H1 (cell line): ENCODE data around the gene ITPR3. TPM values are rescaled to one million over a fixed set of nuclear protein-coding genes. Genes with fewer than 3 reads are reported as not detected.

Experiments
- CTCF ChIA-PET: fragments of 300-600 bp; sonication (Branson Sonifier 250); formaldehyde crosslinking; loops from one replicate; lab custom pipeline; 2021; ENCODE audit not compliant: partially characterized antibody; lab: Charles Lee
- POLR2A ChIA-PET: fragments of 300-600 bp; sonication (Branson Sonifier 250); formaldehyde crosslinking; loops from one replicate; lab custom pipeline; 2021; ENCODE audit warnings: inconsistent platforms; ENCODE audit not compliant: partially characterized antibody; lab: Charles Lee
- DNase-seq, 2 experiments: peaks; one replicate each; pipeline versions ENCODE4 v3.0.0 to v3.0.0-alpha.2; 2010 to 2022; ENCODE audit warnings: low spot score in 2 of 2, low read depth in 1 of 2, mixed read lengths in 1 of 2
- FAIRE-seq: peaks from 2 replicates; lab custom pipeline; 2011; peaks lifted over from hg19 to GRCh38; lab: Jason Lieb, UNC
- H2AFZ ChIP-seq: 2 replicates; pipeline ENCODE4 v1.8.1; 2012; ENCODE audit warnings: low read length, inconsistent platforms
- H2AK5ac ChIP-seq: 2 replicates; pipeline ENCODE4 v1.6.1; 2013; ENCODE audit warnings: low read depth, low read length
- H2BK120ac ChIP-seq: replicated peaks from 2 replicates; pipeline ENCODE3; 2013; ENCODE audit warnings: low read depth, low read length, inconsistent platforms
- H2BK12ac ChIP-seq: 2 replicates; pipeline ENCODE4 v1.6.1; 2013; ENCODE audit warnings: low read depth, low read length
- H2BK15ac ChIP-seq: 2 replicates; pipeline ENCODE4 v1.6.1; 2013; ENCODE audit warnings: low read length
- H2BK20ac ChIP-seq: 2 replicates; pipeline ENCODE4 v1.6.1; 2013; ENCODE audit warnings: low read length
- H2BK5ac ChIP-seq: 2 replicates; pipeline ENCODE4 v1.6.1; 2013; ENCODE audit warnings: low read depth, low read length
- H3K14ac ChIP-seq: 2 replicates; pipeline ENCODE4 v1.6.1; 2013; ENCODE audit warnings: inconsistent platforms; ENCODE audit not compliant: insufficient read length
- H3K18ac ChIP-seq: 2 replicates; pipeline ENCODE4 v1.6.1; 2013; ENCODE audit warnings: low read length; ENCODE audit errors: extremely low read depth
- H3K23ac ChIP-seq: 2 replicates; pipeline ENCODE4 v1.6.1; 2013; ENCODE audit warnings: inconsistent platforms; ENCODE audit not compliant: insufficient read length
- H3K23me2 ChIP-seq: 2 replicates; pipeline ENCODE4 v1.6.1; 2013; ENCODE audit warnings: low read depth, low read length
- H3K27ac ChIP-seq: 2 replicates; pipeline ENCODE4 v1.6.1; 2011; ENCODE audit warnings: low read depth, low read length, inconsistent platforms
- H3K27me3 ChIP-seq, 4 experiments: replicated peaks in 1 of 4; 1 replicate in 1 of 4; 2 replicates in 3 of 4; pipeline versions ENCODE4 v1.6.1 to v1.8.1; 2011 to 2013; ENCODE audit warnings: low read length in 3 of 4, mild to moderate bottlenecking in 3 of 4, inconsistent platforms in 2 of 4, mixed read lengths in 2 of 4, moderate library complexity in 1 of 4; ENCODE audit not compliant: control insufficient read depth in 3 of 4, insufficient read depth in 3 of 4; ENCODE audit errors: extremely low read depth in 1 of 4
- H3K36me3 ChIP-seq, 4 experiments: 2 replicates each; pipeline versions ENCODE4 v1.6.1 to v1.8.1; 2011 to 2013; ENCODE audit warnings: mild to moderate bottlenecking in 4 of 4, low read length in 3 of 4, moderate library complexity in 2 of 4, control low read depth in 1 of 4, inconsistent platforms in 1 of 4; ENCODE audit not compliant: insufficient read depth in 4 of 4, control insufficient read depth in 2 of 4
- H3K4ac ChIP-seq: replicated peaks from 2 replicates; pipeline ENCODE3; 2013; ENCODE audit warnings: low read length, low read depth, mixed read lengths, inconsistent platforms; ENCODE audit not compliant: insufficient read length
- H3K4me1 ChIP-seq, 4 experiments: replicated peaks in 1 of 4; 1 replicate in 1 of 4; 2 replicates in 3 of 4; pipeline versions ENCODE4 v1.6.1 to v1.8.1; 2011 to 2013; ENCODE audit warnings: low read length in 3 of 4, inconsistent platforms in 2 of 4, mixed read lengths in 1 of 4; ENCODE audit not compliant: insufficient read depth in 4 of 4, control insufficient read depth in 3 of 4
- H3K4me2 ChIP-seq, 2 experiments: 2 replicates each; pipeline versions ENCODE4 v1.6.1 to v1.8.1; 2011 to 2013; ENCODE audit warnings: low read depth in 2 of 2, low read length in 2 of 2, control low read depth in 1 of 2, inconsistent platforms in 1 of 2, mild to moderate bottlenecking in 1 of 2; ENCODE audit not compliant: insufficient read depth in 1 of 2
- H3K4me3 ChIP-seq, 4 experiments: fragments of 200-600, 300-600 bp in 1 of 4; sonication (generic), shearing (Covaris generic), sonication (Bioruptor Twin) in 1 of 4; 2 replicates each; pipeline versions ENCODE4 v1.5.1 to v1.8.1; 2011 to 2016; ENCODE audit warnings: low read length in 4 of 4, low read depth in 3 of 4, control low read depth in 2 of 4, inconsistent platforms in 2 of 4, mild to moderate bottlenecking in 2 of 4, mixed read lengths in 1 of 4, moderate library complexity in 1 of 4; ENCODE audit not compliant: insufficient read depth in 2 of 4; ENCODE audit errors: extremely low read depth in 1 of 4
- H3K56ac ChIP-seq: replicated peaks from 2 replicates; pipeline ENCODE3; 2013; ENCODE audit warnings: low read depth, mild to moderate bottlenecking, mixed read lengths, low read length, inconsistent platforms; ENCODE audit not compliant: insufficient read length
- H3K79me1 ChIP-seq: 2 replicates; pipeline ENCODE4 v1.6.1; 2013; ENCODE audit warnings: low read depth, low read length, control low read depth
- H3K79me2 ChIP-seq, 2 experiments: 2 replicates each; pipeline versions ENCODE4 v1.6.1 to v1.8.1; 2012 to 2013; ENCODE audit warnings: low read length in 2 of 2, mild to moderate bottlenecking in 2 of 2, inconsistent platforms in 1 of 2; ENCODE audit not compliant: insufficient read depth in 2 of 2, control insufficient read depth in 1 of 2
- H3K9ac ChIP-seq, 4 experiments: replicated peaks in 1 of 4; 1 replicate in 1 of 4; 2 replicates in 3 of 4; pipeline versions ENCODE4 v1.6.1 to v1.8.1; 2011 to 2013; ENCODE audit warnings: low read depth in 3 of 4, low read length in 3 of 4, control low read depth in 2 of 4, mild to moderate bottlenecking in 2 of 4, moderate library complexity in 2 of 4, inconsistent platforms in 1 of 4; ENCODE audit errors: extremely low read depth in 1 of 4
- H3K9me3 ChIP-seq, 2 experiments: 2 replicates each; pipeline versions ENCODE4 v1.6.1 to v1.8.1; 2012 to 2013; ENCODE audit warnings: mild to moderate bottlenecking in 2 of 2, moderate library complexity in 2 of 2, control low read depth in 1 of 2, inconsistent platforms in 1 of 2, low read depth in 1 of 2, low read length in 1 of 2, mixed read lengths in 1 of 2; ENCODE audit not compliant: insufficient read depth in 2 of 2
- H4K20me1 ChIP-seq, 2 experiments: replicated peaks in 1 of 2; 2 replicates each; pipeline versions ENCODE3 to v1.8.1; 2011 to 2013; ENCODE audit warnings: inconsistent platforms in 2 of 2, low read length in 2 of 2, mild to moderate bottlenecking in 1 of 2; ENCODE audit not compliant: insufficient read depth in 2 of 2, control insufficient read depth in 1 of 2
- H4K5ac ChIP-seq: 2 replicates; pipeline ENCODE4 v1.6.1; 2013; ENCODE audit warnings: low read length, low read depth, mixed read lengths, inconsistent platforms; ENCODE audit not compliant: insufficient read length
- H4K8ac ChIP-seq: 2 replicates; pipeline ENCODE4 v1.8.0; 2013; ENCODE audit warnings: mild to moderate bottlenecking, moderate library complexity, low read length, inconsistent platforms; ENCODE audit not compliant: insufficient read depth; ENCODE audit errors: extremely low read depth
- H4K91ac ChIP-seq: replicated peaks from 2 replicates; pipeline ENCODE3; 2013; ENCODE audit warnings: low read length, mixed read lengths, inconsistent platforms; ENCODE audit not compliant: insufficient read length
- CEBPB ChIP-seq: IDR thresholded peaks from 2 replicates; pipeline ENCODE4 v1.6.1; 2012; ENCODE audit warnings: low read depth, low read length
- CREB1 ChIP-seq: IDR thresholded peaks from 2 replicates; pipeline ENCODE4 v1.6.1; 2012; ENCODE audit warnings: inconsistent platforms
- GTF2F1 ChIP-seq: IDR thresholded peaks from 2 replicates; pipeline ENCODE4 v1.6.1; 2012; ENCODE audit warnings: low read depth, low read length, improper control_type of control experiment, borderline replicate concordance
- HDAC2 ChIP-seq, 2 experiments: fragments of 300-600 bp in 1 of 2; sonication (generic) in 1 of 2; IDR thresholded peaks; 2 replicates each; pipeline ENCODE4 v1.6.1; 2011 to 2012; ENCODE audit warnings: low read depth in 2 of 2, low read length in 2 of 2, mild to moderate bottlenecking in 2 of 2, moderate library complexity in 2 of 2, borderline replicate concordance in 1 of 2, inconsistent platforms in 1 of 2
- KDM1A ChIP-seq: fragments of 200-600, 300-600 bp; sonication (generic); IDR thresholded peaks from 2 replicates; pipeline ENCODE4 v1.7.1; 2016; ENCODE audit warnings: mild to moderate bottlenecking, low read length, borderline replicate concordance
- KDM4A ChIP-seq: IDR thresholded peaks from one replicate; pipeline ENCODE4 v1.7.1; 2012; ENCODE audit warnings: low read depth, mild to moderate bottlenecking, moderate library complexity, low read length, inconsistent platforms; ENCODE audit not compliant: severe bottlenecking
- MAFK ChIP-seq: IDR thresholded peaks from 2 replicates; pipeline ENCODE4 v1.6.1; 2012; ENCODE audit warnings: low read depth, mild to moderate bottlenecking, improper control_type of control experiment, low read length
- NRF1 ChIP-seq: IDR thresholded peaks from 2 replicates; pipeline ENCODE4 v1.6.1; 2011; ENCODE audit warnings: mild to moderate bottlenecking, low read depth, low read length, improper control_type of control experiment
- SP1 ChIP-seq: IDR thresholded peaks from 2 replicates; pipeline ENCODE4 v1.6.1; 2011; ENCODE audit warnings: low read depth, low read length
- SP4 ChIP-seq: IDR thresholded peaks from 2 replicates; pipeline ENCODE4 v1.6.1; 2012; ENCODE audit warnings: low read length, inconsistent platforms
- SUZ12 ChIP-seq: fragments of 200-600 bp; sonication (generic); IDR thresholded peaks from 2 replicates; pipeline ENCODE4 v1.6.1; 2012; ENCODE audit warnings: mild to moderate bottlenecking, inconsistent platforms, low read length, moderate library complexity, mixed read lengths
- TAF7 ChIP-seq: optimal IDR thresholded peaks from 2 replicates; pipeline ENCODE3; 2011; ENCODE audit warnings: low read depth, mild to moderate bottlenecking, inconsistent platforms, low read length, moderate library complexity, borderline replicate concordance
- YY1 ChIP-seq: IDR thresholded peaks from 2 replicates; pipeline ENCODE4 v1.6.1; 2011; ENCODE audit warnings: low read depth, mild to moderate bottlenecking, low read length
- ZNF274 ChIP-seq: IDR thresholded peaks from 2 replicates; pipeline ENCODE4 v1.7.0; 2012; ENCODE audit warnings: low read length, borderline replicate concordance; ENCODE audit errors: extremely low read depth
- WGBS, 2 experiments: shearing (Covaris generic) in 1 of 2; methylation state at CpG; one replicate each; pipeline versions ENCODE4 v1.1.6 to v1.1.7; 2013 to 2015; ENCODE audit warnings: low lambda C conversion rate in 2 of 2, mixed read lengths in 2 of 2, inconsistent platforms in 1 of 2, low coverage in 1 of 2, missing lambda C conversion rate in 1 of 2; ENCODE audit not compliant: insufficient replicate concordance in 2 of 2, insufficient coverage in 1 of 2, insufficient read length in 1 of 2; ENCODE audit errors: extremely low coverage in 1 of 2, missing lambda C conversion rate in 1 of 2; 5-methylcytosine and 5-hydroxymethylcytosine counted together
- polyA plus RNA-seq, 7 experiments: library from polyadenylated mRNA; depleted of rRNA in 3 of 7; stranded (reverse) in 5 of 7; unstranded in 2 of 7; fragments of >200 nt in 5 of 7; fragments of 200-250 nt in 2 of 7; gene quantifications; 1 replicate in 5 of 7; 2 replicates in 1 of 7; 4 replicates in 1 of 7; pipeline versions ENCODE4 v1.2.1 to v1.2.3, GENCODE V29; 2011 to 2013; ENCODE audit warnings: missing spikeins in 2 of 7, mixed read lengths in 2 of 7
- total RNA-seq: library from RNA; stranded (reverse); fragmentation: NEBNext Ultra II Directional; extraction: Animal tissue kit (Norgen Biotek cat#: 25700); gene quantifications from 2 replicates; pipeline ENCODE4 v1.2.1, GENCODE V29; 2021

The ITPR3 gene
- total and polyA plus RNA-seq, 2 of the 8 experiments (the other 6 are each of a cell fraction or from before 2014, with no cell fraction given): 29.1 to 45.7 TPM

GRCh38 chr6:33624856-33625255, 3.7 kb downstream of the ITPR3 start:
- DNase-seq: no peak
- peaks cover 0 to 16% of the 10 kb centered on the region in 2 experiments for H4K20me1 ChIP-seq
- H2BK5ac ChIP-seq: no peak overlapping the region
- no peak overlapping the region for H2AFZ ChIP-seq
- no peak overlapping the region for H3K56ac ChIP-seq
- H3K4me3 ChIP-seq: no peak overlapping the region
- H2BK15ac ChIP-seq: no peak overlapping the region
- H4K5ac ChIP-seq: no peak overlapping the region
- peaks cover 23% of the 10 kb centered on the region for H3K79me1 ChIP-seq
- H2AK5ac ChIP-seq: no peak overlapping the region
- no peak for FAIRE-seq
- peaks cover 19% of the 10 kb centered on the region for H3K23me2 ChIP-seq
- TF ChIP-seq CREB1 (no peak), HDAC2 (IDR thresholded peaks at IDR 0.05; ENCODE audit: borderline replicate concordance in 1 of 2, low read depth in 2 of 2, low read length in 2 of 2) (no peak), KDM1A (no peak), SP4 (no peak), SP1 (no peak), GTF2F1 (no peak), CEBPB (no peak), YY1 (no peak), KDM4A (no peak), TAF7 (no peak), NRF1 (no peak), ZNF274 (no peak), SUZ12 (no peak), MAFK (no peak)
- TF ChIP-seq, all 59 proteins: peak for 0
- H3K9me3 ChIP-seq: no peaks in the 10 kb centered on the region
- H4K91ac ChIP-seq: no peak overlapping the region
- no peak overlapping the region for H3K4ac ChIP-seq
- peaks cover 0 to 26% (median 18%) of the 10 kb centered on the region in 4 experiments; a peak in 6 of 7 replicates for H3K4me1 ChIP-seq
- H4K8ac ChIP-seq: no peak overlapping the region
- no peak overlapping the region for H3K4me2 ChIP-seq
- H2BK120ac ChIP-seq: no peak overlapping the region
- 87% methylated on average over 4 of the region's 4 CpGs; no CpG with 5 or more reads in 1 of the 2 experiments for WGBS, 2 experiments
- no peak overlapping the region for H3K14ac ChIP-seq
- peaks cover 4 to 45% of the 10 kb centered on the region in 2 experiments; a peak in 3 of 4 replicates for H3K79me2 ChIP-seq
- peaks cover 0 to 2% (median 0%) of the 10 kb centered on the region in 4 experiments; a peak in 2 of 8 replicates for H3K36me3 ChIP-seq
- peaks cover 0 to 3% (median 0%) of the 10 kb centered on the region in 4 experiments; a peak in 1 of 7 replicates for H3K27me3 ChIP-seq
- H2BK20ac ChIP-seq: no peak overlapping the region
- H3K9ac ChIP-seq: no peak overlapping the region
- H2BK12ac ChIP-seq: no peak overlapping the region
- no peak overlapping the region for H3K27ac ChIP-seq
- ChIA-PET CTCF (interaction anchor here (0.7 to 10.4 kb wide), 8 partner anchors 6 to 76 kb away, joined by 3 to 70 read pairs (median 8); no protein-coding TSS in a partner anchor), POLR2A (interaction anchor here (1.1 kb wide), 1 partner anchor 44 kb away, joined by 3 read pairs; no protein-coding TSS in a partner anchor)
- no peak overlapping the region for H3K23ac ChIP-seq
- no peak overlapping the region for H3K18ac ChIP-seq
